ENCODE data around the gene XIRP1.

GRCh38 chr3:39158148-39158715 is 34.2 kb downstream of the XIRP1 start:
- TF ChIP-seq POLR2A (IDR thresholded peaks at IDR 0.05) (no peak), CTCF (IDR thresholded peaks at IDR 0.05) (no peak)

Data from Peyer's patch (tissue), 4 donors.